Fibroblast of gingiva (primary cell): ENCODE results near the gene EPM2AIP1.

ENCODE experiments used
- DNase-seq: peaks from one replicate; pipeline ENCODE4 v3.0.0-alpha.2; 2011; ENCODE audit warnings: low read depth

The EPM2AIP1 gene

GRCh38 chr3:36992806-36993325 lies at the start of gene EPM2AIP1:
TSS of gene EPM2AIP1 (minus strand) at chr3:36993131. CDS start at chr3:36993077, 54 bp downstream.
- DNase-seq: no peak

GRCh38 chr3:37042712-37043111 lies 49.8 kb upstream of the EPM2AIP1 start:
- DNase-seq: peak; percentile 28

GRCh38 chr3:37041546-37042195 lies 48.7 kb upstream of the EPM2AIP1 start:
- DNase-seq: no peak

GRCh38 chr3:37040231-37040630 lies 47.3 kb upstream of the EPM2AIP1 start:
- DNase-seq: no peak

- DNase-seq: no peak
These were observed 46.4 kb upstream of the EPM2AIP1 start for GRCh38 chr3:37039161-37039846.

GRCh38 chr3:37037352-37037751 lies 44.4 kb upstream of the EPM2AIP1 start:
- no peak for DNase-seq

GRCh38 chr3:37032961-37033360 lies 40.0 kb upstream of the EPM2AIP1 start:
- no peak for DNase-seq

- peak; percentile 51 for DNase-seq
These were observed 38.3 kb upstream of the EPM2AIP1 start for GRCh38 chr3:37031096-37031682.

- no peak for DNase-seq
These were observed 37.7 kb upstream of the EPM2AIP1 start for GRCh38 chr3:37030588-37030987.

GRCh38 chr3:37029516-37030163 lies 36.7 kb upstream of the EPM2AIP1 start:
- DNase-seq: no peak

GRCh38 chr3:37029111-37029510 lies 36.2 kb upstream of the EPM2AIP1 start:
- DNase-seq: no peak

- no peak for DNase-seq
These were observed 35.4 kb upstream of the EPM2AIP1 start for GRCh38 chr3:37028329-37028728.

- DNase-seq: no peak
These were observed 33.9 kb upstream of the EPM2AIP1 start for GRCh38 chr3:37026851-37027250.

GRCh38 chr3:37025561-37026335 lies 32.8 kb upstream of the EPM2AIP1 start:
- no peak for DNase-seq

- DNase-seq: no peak
These were observed 32.0 kb upstream of the EPM2AIP1 start for GRCh38 chr3:37024820-37025405.

GRCh38 chr3:37024092-37024491 lies 31.2 kb upstream of the EPM2AIP1 start:
- peak; percentile 21 for DNase-seq

GRCh38 chr3:37017683-37018082 lies 24.8 kb upstream of the EPM2AIP1 start:
- DNase-seq: no peak

- no peak for DNase-seq
These were observed 24.0 kb upstream of the EPM2AIP1 start for GRCh38 chr3:37016903-37017302.

- no peak for DNase-seq
These were observed 22.7 kb upstream of the EPM2AIP1 start for GRCh38 chr3:37015642-37016041.

- no peak for DNase-seq
These were observed 21.7 kb upstream of the EPM2AIP1 start for GRCh38 chr3:37014620-37015019.
